Astrocyte (in vitro differentiated cells and primary cell): Measurements from ENCODE around the gene SRGAP2. TPM values are rescaled to one million over a fixed set of nuclear protein-coding genes. Genes with fewer than 3 reads are reported as not detected.
A peak's percentile ranks its signal among the peaks of the same experiment; 100 is the strongest.
"Not testable (repeated sequence)": the region's sequence is repeated elsewhere in the genome, so short reads cannot be mapped to it uniquely, and the experiment has no call there.

Experiments
- DNase-seq: peaks from one replicate; pipeline ENCODE4 v3.0.0-alpha.2; 2010; ENCODE audit warnings: low read depth
- FAIRE-seq: peaks from 2 replicates; lab custom pipeline; 2011; peaks lifted over from hg19 to GRCh38; lab: Jason Lieb, UNC
- H2AFZ ChIP-seq: 2 replicates; pipeline ENCODE4 v1.6.0; 2012; ENCODE audit warnings: low read depth, low read length, inconsistent platforms
- H3K27ac ChIP-seq: 2 replicates; pipeline ENCODE4 v1.5.1; 2011; ENCODE audit warnings: low read depth, low read length, inconsistent platforms
- H3K27me3 ChIP-seq: 2 replicates; pipeline ENCODE4 v1.6.0; 2011; ENCODE audit warnings: low read length, inconsistent platforms; ENCODE audit not compliant: insufficient read depth
- H3K36me3 ChIP-seq: 2 replicates; pipeline ENCODE4 v1.5.1; 2011; ENCODE audit warnings: low read length, inconsistent platforms; ENCODE audit not compliant: insufficient read depth
- H3K4me1 ChIP-seq: 2 replicates; pipeline ENCODE4 v1.5.1; 2011; ENCODE audit warnings: low read length, inconsistent platforms; ENCODE audit not compliant: insufficient read depth
- H3K4me2 ChIP-seq: 2 replicates; pipeline ENCODE4 v1.6.0; 2012; ENCODE audit warnings: low read length, inconsistent platforms
- H3K4me3 ChIP-seq: 2 replicates; pipeline ENCODE4 v1.5.1; 2011; ENCODE audit warnings: low read depth, mild to moderate bottlenecking, low read length, inconsistent platforms; ENCODE audit not compliant: insufficient read depth
- H3K79me2 ChIP-seq: 2 replicates; pipeline ENCODE4 v1.6.0; 2012; ENCODE audit warnings: mild to moderate bottlenecking, low read length, inconsistent platforms; ENCODE audit not compliant: insufficient read depth
- H3K9ac ChIP-seq: 2 replicates; pipeline ENCODE4 v1.6.0; 2012; ENCODE audit warnings: mild to moderate bottlenecking, low read length, inconsistent platforms
- H3K9me3 ChIP-seq: 2 replicates; pipeline ENCODE4 v1.5.1; 2012; ENCODE audit warnings: low read depth, mild to moderate bottlenecking, low read length, inconsistent platforms; ENCODE audit not compliant: insufficient read depth
- H4K20me1 ChIP-seq: 2 replicates; pipeline ENCODE4 v1.6.0; 2012; ENCODE audit warnings: low read length, inconsistent platforms; ENCODE audit not compliant: insufficient read depth
- H3K27ac Mint-ChIP-seq: one replicate; pipeline ENCODE4 v1.8.0; 2021; ENCODE audit warnings: mild to moderate bottlenecking, mixed read lengths; ENCODE audit not compliant: unreplicated experiment
- H3K27me3 Mint-ChIP-seq: one replicate; pipeline ENCODE4 v1.8.0; 2021; ENCODE audit warnings: low read depth, mixed read lengths; ENCODE audit not compliant: unreplicated experiment
- H3K36me3 Mint-ChIP-seq: one replicate; pipeline ENCODE4 v1.8.0; 2021; ENCODE audit warnings: low read depth, mixed read lengths; ENCODE audit not compliant: unreplicated experiment
- H3K4me1 Mint-ChIP-seq: one replicate; pipeline ENCODE4 v1.8.0; 2021; ENCODE audit warnings: low read depth, mixed read lengths; ENCODE audit not compliant: unreplicated experiment
- H3K4me3 Mint-ChIP-seq: one replicate; pipeline ENCODE4 v1.8.0; 2021; ENCODE audit warnings: mild to moderate bottlenecking, moderate library complexity, mixed read lengths; ENCODE audit not compliant: unreplicated experiment
- H3K9me3 Mint-ChIP-seq: one replicate; pipeline ENCODE4 v1.8.0; 2021; ENCODE audit warnings: mild to moderate bottlenecking, mixed read lengths; ENCODE audit not compliant: unreplicated experiment
- total RNA-seq: library from RNA; stranded (reverse); gene quantifications from 2 replicates; pipeline ENCODE4 v1.2.1, GENCODE V29; 2021

Gene SRGAP2
- total RNA-seq, 1 donor from 2014 or later: 116 TPM

DNA sequence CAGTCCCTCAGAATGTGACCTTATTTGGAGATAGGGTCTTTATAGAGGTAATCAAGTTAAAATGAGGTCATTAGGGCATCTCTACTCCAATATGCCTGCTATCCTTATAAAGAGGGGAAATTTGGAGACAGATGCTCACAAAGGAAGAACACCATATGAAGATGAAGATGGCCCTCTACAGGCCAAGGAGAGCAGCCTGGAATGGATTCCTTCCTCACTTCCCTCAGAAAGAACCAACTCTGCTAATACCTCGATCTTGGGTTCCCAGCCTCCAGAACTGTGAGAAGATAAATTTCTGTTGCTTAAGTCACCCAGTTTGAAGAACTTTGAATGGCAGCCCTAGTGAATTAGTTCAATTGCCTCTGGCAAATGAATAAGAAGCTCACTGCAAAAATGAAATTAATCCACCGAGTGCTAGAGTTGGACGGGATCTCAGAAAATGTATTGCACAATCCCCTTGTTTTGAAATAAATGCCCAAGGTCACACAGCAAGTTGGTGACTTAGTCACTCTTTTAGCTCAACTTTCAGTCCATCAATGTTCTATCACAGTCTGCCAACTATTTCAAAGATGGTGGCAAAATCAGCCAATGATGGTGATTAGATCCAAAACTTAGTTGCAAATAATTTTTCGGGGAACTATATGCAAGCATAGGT lies 27.8 kb upstream of the SRGAP2 start:
- H3K4me3 ChIP-seq, H3K4me1 ChIP-seq, H3K4me3 Mint-ChIP-seq, H4K20me1 ChIP-seq, H3K27me3 ChIP-seq, H3K27me3 Mint-ChIP-seq, H3K4me1 Mint-ChIP-seq, H3K9me3 ChIP-seq, H3K36me3 ChIP-seq, FAIRE-seq, H3K9ac ChIP-seq, H2AFZ ChIP-seq, H3K79me2 ChIP-seq, H3K27ac ChIP-seq, H3K27ac Mint-ChIP-seq, H3K9me3 Mint-ChIP-seq, H3K36me3 Mint-ChIP-seq: not testable (repeated sequence)
- peak; percentile 40 for DNase-seq
- peak overlapping the region; percentile 39 for H3K4me2 ChIP-seq

DNA sequence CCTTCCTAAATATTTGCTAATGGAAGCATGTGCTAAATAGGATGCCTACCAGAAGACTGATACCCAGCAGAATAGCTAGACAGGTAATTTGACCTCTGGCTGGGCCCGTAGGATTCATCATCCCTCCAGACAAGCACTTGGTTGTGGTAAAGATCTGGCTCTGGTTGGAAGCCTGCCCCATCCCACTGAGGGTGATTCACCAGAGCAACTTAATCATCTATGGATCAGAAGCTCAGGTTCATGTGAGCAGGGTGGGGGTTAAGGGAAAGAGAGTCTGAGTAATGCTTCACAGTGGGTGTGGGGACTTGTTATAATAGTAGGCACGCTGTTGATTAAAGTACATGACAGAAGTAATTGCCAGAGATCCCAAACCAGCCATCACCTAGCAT lies 27.2 kb upstream of the SRGAP2 start:
- not testable (repeated sequence) for H3K4me1 ChIP-seq, H3K27me3 Mint-ChIP-seq, H3K4me1 Mint-ChIP-seq, H3K27ac ChIP-seq, H4K20me1 ChIP-seq, H3K36me3 Mint-ChIP-seq, H3K9me3 Mint-ChIP-seq, H3K4me3 Mint-ChIP-seq, H3K79me2 ChIP-seq, H3K27ac Mint-ChIP-seq, H3K4me2 ChIP-seq, H2AFZ ChIP-seq, H3K9me3 ChIP-seq, H3K4me3 ChIP-seq, DNase-seq, FAIRE-seq, H3K36me3 ChIP-seq, H3K9ac ChIP-seq, H3K27me3 ChIP-seq

DNA sequence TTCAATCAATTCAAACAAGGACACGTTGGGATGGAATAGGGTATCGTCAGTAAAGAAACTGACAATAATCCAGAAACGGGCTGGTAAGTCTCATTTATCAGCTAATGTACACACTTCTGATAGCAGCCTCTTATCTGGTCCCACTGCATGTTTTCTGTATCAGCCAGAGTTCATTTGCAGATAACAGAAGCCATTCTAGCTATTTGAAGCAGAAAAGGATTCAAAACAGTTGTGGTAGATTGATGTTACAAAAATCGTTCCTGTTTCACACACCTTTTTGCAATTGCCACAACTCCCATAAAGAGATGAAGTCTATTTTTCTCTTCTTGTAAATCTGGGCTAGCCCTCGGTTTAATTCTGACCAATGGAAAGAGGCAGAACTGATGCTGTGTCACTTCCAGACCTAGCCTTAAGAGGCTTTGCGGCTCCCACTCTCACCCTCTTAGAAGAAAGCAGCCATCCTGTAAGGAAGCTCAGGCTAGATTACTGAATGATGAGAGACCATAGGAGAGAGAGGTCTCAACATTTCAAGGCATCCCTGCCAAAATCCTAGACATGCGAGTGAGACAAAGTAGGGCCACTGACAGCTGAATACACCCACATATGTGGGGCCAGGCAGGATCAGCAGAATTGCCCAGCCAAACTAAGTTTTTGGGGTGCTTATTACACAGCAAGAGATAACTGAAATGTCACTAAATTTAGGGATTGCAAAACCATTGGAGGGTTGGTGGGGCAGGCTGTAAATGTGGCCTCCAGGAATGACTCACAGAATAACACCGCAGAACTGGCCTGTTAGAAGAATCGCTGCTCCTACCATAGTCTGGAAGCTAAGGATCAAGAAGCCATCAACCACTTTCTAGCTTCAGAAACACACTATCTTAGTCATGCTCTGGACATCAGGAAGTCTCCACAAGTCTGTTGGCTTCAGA lies 25.0 kb upstream of the SRGAP2 start:
- not testable (repeated sequence) for H3K9me3 ChIP-seq, H3K9ac ChIP-seq, H3K4me3 Mint-ChIP-seq, H4K20me1 ChIP-seq, H3K36me3 Mint-ChIP-seq, H3K9me3 Mint-ChIP-seq, H3K27me3 ChIP-seq, H3K79me2 ChIP-seq, H3K36me3 ChIP-seq, FAIRE-seq, H3K27me3 Mint-ChIP-seq, H2AFZ ChIP-seq, H3K4me1 Mint-ChIP-seq, H3K4me1 ChIP-seq
- H3K27ac Mint-ChIP-seq: peak overlapping the region; percentile 72
- peak overlapping the region; percentile 47 for H3K27ac ChIP-seq
- DNase-seq: peak; percentile 87
- H3K4me2 ChIP-seq: peak overlapping the region; percentile 33
- H3K4me3 ChIP-seq: peak overlapping the region; percentile 17

DNA sequence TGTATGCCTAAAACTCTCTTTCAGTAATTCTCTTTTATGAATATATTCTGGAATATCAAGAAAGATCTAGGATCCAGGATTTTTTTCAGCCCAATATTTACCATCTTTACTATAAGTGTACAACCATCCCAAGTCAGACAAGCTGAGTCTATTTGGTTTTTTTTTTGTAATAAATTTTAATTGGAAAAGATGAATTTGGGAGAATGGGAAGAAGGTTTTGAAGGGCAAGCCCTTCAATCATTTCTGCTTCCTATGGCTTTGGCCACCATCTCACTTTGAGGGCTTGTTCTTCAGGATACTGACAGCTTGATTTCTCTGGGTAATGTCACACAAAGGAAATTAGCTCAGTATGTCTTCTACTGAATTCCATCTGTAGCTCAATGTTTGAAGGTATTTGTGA lies 23.7 kb upstream of the SRGAP2 start:
- FAIRE-seq, H3K9me3 ChIP-seq, H3K36me3 Mint-ChIP-seq, H3K27me3 Mint-ChIP-seq, H3K4me2 ChIP-seq, H3K9me3 Mint-ChIP-seq, H3K27ac ChIP-seq, H3K9ac ChIP-seq, H3K4me1 Mint-ChIP-seq, H3K4me1 ChIP-seq, DNase-seq, H3K27ac Mint-ChIP-seq, H2AFZ ChIP-seq, H3K4me3 Mint-ChIP-seq, H3K27me3 ChIP-seq, H3K36me3 ChIP-seq, H3K79me2 ChIP-seq, H4K20me1 ChIP-seq, H3K4me3 ChIP-seq: not testable (repeated sequence)

DNA sequence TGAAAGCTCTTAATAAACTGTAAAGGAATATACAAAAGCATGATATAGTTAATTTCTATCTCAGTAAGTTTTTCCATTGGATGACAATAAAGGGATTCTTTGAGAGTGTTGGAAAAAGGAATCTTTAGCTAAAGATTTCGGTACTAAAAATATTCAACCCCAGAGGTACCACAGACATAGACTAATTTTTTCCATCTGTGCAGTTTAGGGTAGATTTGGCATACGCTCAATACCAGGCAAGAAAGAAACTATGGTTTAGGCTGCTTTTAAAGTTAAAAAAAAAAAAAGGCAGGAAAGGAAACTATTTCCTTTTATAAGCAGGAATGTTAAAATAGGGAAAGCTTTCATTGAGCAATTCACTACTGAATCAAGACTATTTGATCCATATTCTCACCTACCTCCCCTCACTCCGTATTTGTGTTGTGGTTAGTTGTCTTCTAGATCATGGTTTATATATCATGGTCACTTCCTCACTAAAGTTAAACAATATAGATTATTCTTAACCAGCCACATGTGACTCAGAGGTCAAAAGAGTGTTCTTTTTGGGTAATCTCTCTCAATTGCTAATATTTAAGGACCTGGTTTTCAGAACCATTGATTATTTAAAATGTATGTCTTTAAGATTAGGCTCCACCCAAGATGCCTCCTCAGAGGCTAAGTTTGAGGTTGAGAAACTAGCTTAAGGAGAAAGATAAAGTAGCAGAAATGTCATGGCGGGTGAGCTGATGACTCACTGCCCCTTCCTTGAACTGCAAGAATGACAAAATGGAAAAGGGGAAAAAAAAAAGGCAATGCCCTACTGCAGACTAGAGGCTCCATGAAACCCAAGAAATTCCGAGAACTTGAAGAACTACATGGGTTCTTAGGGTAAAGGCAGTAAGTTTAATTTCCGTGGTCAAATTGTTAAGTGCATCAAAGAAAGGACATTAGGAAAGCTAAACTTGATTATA lies 20.7 kb upstream of the SRGAP2 start:
- H3K4me3 ChIP-seq, H3K4me3 Mint-ChIP-seq, H3K27ac Mint-ChIP-seq, H3K4me1 Mint-ChIP-seq, H3K9ac ChIP-seq, H2AFZ ChIP-seq, H3K79me2 ChIP-seq, FAIRE-seq, H3K4me1 ChIP-seq, H3K36me3 Mint-ChIP-seq, H3K9me3 ChIP-seq, H3K9me3 Mint-ChIP-seq, H3K27me3 Mint-ChIP-seq, H3K36me3 ChIP-seq, H4K20me1 ChIP-seq, H3K27me3 ChIP-seq, H3K27ac ChIP-seq: not testable (repeated sequence)
- peak overlapping the region; percentile 30 for H3K4me2 ChIP-seq
- DNase-seq: peak; percentile 49
